ENCODE measurements around the gene NAPEPLD.

The NAPEPLD gene

DNA sequence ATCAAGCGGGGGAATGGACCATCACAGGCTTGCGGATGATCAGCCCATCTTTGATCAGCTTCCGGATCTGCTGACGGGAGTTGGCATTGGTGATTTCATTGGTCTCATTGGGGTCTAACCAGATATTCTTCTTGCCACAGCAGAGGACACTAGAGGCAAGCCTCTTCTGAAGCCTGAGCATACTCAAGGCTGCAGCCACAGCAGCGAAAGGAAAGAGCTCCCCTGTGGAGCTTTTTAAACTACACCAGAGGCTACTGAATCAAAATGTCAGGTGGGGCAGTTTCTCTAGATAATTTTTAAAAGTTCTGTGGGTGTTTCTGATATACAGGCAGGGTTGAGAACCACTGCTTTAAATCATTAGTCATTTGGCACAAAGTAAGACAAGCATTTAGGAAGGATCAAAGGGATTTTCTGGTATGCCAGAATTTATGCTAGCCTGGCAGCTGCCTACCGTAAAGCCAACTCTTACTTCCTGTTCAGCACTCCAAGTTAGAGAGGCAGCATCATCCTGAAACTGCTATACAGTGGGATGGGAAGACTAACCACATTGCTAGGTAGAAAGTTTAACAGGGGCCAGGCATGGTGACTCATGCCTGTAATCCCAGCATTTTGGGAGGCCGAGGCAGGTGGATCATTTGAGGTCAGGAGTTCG, 7.0 kb downstream of the NAPEPLD start:
- Histone ChIP-seq H3K9me3 (ENCODE audit: control insufficient read depth in 2 of 2, low read length in 2 of 2) (no peaks in the 10 kb centered on the region), H3K9ac (ENCODE audit: low read length in 2 of 2) (no peak overlapping the region), H3K27ac (ENCODE audit: low read length) (no peak overlapping the region)

DNA sequence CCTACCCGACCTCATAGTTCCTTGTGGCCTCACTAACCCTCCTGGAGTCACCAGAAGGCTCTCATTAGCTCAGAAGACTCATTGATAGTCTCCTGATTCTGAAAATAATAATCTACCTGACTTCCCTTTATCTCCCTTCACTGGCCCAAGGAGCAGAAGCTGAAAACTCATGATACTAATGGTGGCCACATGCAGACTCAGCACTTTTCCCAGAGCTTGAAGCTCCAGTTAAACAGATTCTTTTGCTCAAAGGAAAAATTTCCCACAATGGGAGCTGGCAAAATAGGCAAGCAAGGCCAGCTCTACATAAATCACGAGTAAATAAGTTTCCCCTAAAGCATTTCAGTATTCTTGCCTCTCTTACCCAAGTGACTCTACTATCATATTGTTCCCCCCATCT, 8.2 kb downstream of the NAPEPLD start:
- Histone ChIP-seq H3K27me3 (ENCODE audit: control insufficient read depth in 1 of 2, insufficient read depth in 2 of 2, low read length in 2 of 2) (no peaks in the 10 kb centered on the region), H3K27ac (ENCODE audit: low read length) (no peak overlapping the region), H3K36me3 (ENCODE audit: control insufficient read depth in 2 of 2, insufficient read depth in 2 of 2, low read length in 2 of 2) (no peaks in the 10 kb centered on the region), H3K4me3 (ENCODE audit: low read length in 2 of 2) (no peak overlapping the region), H3K4me1 (ENCODE audit: control insufficient read depth, insufficient read depth, low read length) (no peaks in the 10 kb centered on the region), H3K9me3 (ENCODE audit: control insufficient read depth in 2 of 2, low read length in 2 of 2) (no peaks in the 10 kb centered on the region), H3K9ac (ENCODE audit: low read length in 2 of 2) (no peak overlapping the region)

More for the DNA sequence above, 7.0 kb downstream of the NAPEPLD start:
- H3K4me1 ChIP-seq (ENCODE audit: control insufficient read depth, insufficient read depth, low read length) = no peaks in the 10 kb centered on the region
- no peaks in the 10 kb centered on the region for H3K36me3 ChIP-seq (ENCODE audit: control insufficient read depth in 2 of 2, insufficient read depth in 2 of 2, low read length in 2 of 2)
- no peak overlapping the region for H3K4me3 ChIP-seq (ENCODE audit: low read length in 2 of 2)
- no peaks in the 10 kb centered on the region for H3K27me3 ChIP-seq (ENCODE audit: control insufficient read depth in 1 of 2, insufficient read depth in 2 of 2, low read length in 2 of 2)

DNA sequence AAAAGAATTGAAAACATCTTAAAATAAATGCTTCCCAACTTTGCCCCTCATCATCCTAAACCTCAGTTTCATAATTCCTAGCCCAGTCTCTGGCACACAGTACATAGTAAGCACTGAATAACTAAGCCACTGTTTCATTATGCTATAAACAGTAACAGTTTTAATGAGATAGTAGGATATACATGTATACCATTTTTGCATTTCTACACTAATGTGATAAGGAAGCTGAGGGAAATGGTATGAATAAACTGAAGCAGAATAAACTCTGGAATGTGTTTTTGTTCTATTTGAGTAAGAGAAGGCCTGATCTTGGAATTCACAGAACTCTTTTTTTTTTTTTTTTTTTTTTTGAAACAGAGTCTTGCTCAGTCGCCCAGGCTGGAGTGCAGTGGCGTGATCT, 8.8 kb downstream of the NAPEPLD start:
- H3K9ac ChIP-seq (ENCODE audit: low read length in 2 of 2) = no peak overlapping the region
- no peaks in the 10 kb centered on the region for H3K4me1 ChIP-seq (ENCODE audit: control insufficient read depth, insufficient read depth, low read length)
- H3K9me3 ChIP-seq (ENCODE audit: control insufficient read depth in 2 of 2, low read length in 2 of 2) = no peaks in the 10 kb centered on the region
- H3K27me3 ChIP-seq (ENCODE audit: control insufficient read depth in 1 of 2, insufficient read depth in 2 of 2, low read length in 2 of 2) = no peaks in the 10 kb centered on the region
- H3K27ac ChIP-seq (ENCODE audit: low read length) = no peak overlapping the region
- no peaks in the 10 kb centered on the region for H3K36me3 ChIP-seq (ENCODE audit: control insufficient read depth in 2 of 2, insufficient read depth in 2 of 2, low read length in 2 of 2)
- no peak overlapping the region for H3K4me3 ChIP-seq (ENCODE audit: low read length in 2 of 2)

DNA sequence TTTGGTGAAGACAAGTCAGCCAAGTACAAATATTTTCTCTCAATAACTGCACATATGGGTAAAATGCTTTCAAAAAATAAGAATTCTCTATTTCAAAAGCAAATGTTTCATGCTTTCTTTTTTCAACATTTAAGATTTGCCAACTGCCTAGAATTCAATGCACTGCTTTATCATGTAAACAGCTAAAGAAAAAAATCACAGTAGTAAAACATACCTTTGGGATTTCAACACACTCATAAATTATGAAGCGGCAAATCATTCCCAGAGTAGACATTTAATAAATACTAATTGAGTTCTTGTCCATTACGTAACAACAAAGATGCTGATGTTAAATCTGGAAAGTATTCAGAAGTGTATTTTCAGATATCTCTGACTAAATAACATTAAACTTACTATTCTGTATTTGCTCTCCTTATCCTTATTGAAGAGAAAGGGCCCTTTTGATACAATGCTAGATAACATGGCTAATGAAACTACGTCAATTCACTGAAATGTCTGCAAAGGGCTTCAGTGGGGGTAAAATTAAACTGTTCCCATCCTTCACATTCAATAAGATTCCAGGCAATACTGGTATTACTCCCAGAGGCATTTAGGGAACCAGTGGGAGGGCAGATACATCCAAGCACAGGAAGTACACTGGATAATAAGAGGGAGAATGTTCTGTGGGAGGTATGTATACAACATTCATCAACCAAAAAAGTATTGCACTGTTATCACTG, 13.9 kb downstream of the NAPEPLD start:
- no peak overlapping the region for H3K4me3 ChIP-seq (ENCODE audit: low read length in 2 of 2)
- H3K9ac ChIP-seq (ENCODE audit: low read length in 2 of 2) = no peak overlapping the region
- H3K36me3 ChIP-seq (ENCODE audit: control insufficient read depth in 2 of 2, insufficient read depth in 2 of 2, low read length in 2 of 2) = no peaks in the 10 kb centered on the region
- H3K4me1 ChIP-seq (ENCODE audit: control insufficient read depth, insufficient read depth, low read length) = no peaks in the 10 kb centered on the region
- no peak overlapping the region for H3K27ac ChIP-seq (ENCODE audit: low read length)
- H3K27me3 ChIP-seq (ENCODE audit: control insufficient read depth in 1 of 2, insufficient read depth in 2 of 2, low read length in 2 of 2) = no peaks in the 10 kb centered on the region
- no peaks in the 10 kb centered on the region for H3K9me3 ChIP-seq (ENCODE audit: control insufficient read depth in 2 of 2, low read length in 2 of 2)

DNA sequence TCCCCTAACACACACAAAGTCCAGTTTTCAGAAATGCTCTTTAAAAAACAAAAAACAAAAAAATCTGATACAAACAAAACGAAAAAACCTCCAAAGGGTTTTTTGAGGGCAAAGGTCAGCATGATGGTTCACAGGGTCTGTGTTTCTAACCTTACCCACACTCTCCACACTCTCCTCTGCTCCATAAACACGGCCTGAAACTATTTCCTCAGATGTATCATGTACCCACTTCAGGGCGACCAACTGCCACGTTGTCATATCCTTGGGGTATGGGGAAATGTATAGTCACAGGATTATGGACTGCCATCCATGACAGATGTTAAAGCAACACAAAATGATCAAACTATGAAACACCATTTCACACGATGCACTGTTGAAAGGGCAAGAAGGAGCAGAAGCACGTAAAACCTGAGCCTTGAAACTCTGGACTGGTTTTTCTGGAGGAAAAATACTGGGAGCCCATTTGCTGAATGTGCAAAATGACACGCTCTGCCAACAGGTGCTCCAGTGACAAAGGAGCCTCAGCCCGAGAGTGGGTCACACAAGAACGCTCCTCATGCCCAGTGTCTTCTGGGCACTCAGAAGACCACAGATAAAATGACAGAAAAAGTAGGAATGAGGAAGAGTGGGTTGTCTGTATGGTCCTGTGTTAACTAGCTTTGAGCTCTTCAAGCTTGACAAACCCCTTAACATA, 15.8 kb downstream of the NAPEPLD start:
- Histone ChIP-seq H3K27me3 (ENCODE audit: control insufficient read depth in 1 of 2, insufficient read depth in 2 of 2, low read length in 2 of 2) (no peaks in the 10 kb centered on the region), H3K9me3 (ENCODE audit: control insufficient read depth in 2 of 2, low read length in 2 of 2) (no peaks in the 10 kb centered on the region), H3K36me3 (ENCODE audit: control insufficient read depth in 2 of 2, insufficient read depth in 2 of 2, low read length in 2 of 2) (peaks cover 2% of the 10 kb centered on the region in 2 donors), H3K27ac (ENCODE audit: low read length) (no peak overlapping the region), H3K4me3 (ENCODE audit: low read length in 2 of 2) (no peak overlapping the region), H3K4me1 (ENCODE audit: control insufficient read depth, insufficient read depth, low read length) (no peaks in the 10 kb centered on the region), H3K9ac (ENCODE audit: low read length in 2 of 2) (no peak overlapping the region)

DNA sequence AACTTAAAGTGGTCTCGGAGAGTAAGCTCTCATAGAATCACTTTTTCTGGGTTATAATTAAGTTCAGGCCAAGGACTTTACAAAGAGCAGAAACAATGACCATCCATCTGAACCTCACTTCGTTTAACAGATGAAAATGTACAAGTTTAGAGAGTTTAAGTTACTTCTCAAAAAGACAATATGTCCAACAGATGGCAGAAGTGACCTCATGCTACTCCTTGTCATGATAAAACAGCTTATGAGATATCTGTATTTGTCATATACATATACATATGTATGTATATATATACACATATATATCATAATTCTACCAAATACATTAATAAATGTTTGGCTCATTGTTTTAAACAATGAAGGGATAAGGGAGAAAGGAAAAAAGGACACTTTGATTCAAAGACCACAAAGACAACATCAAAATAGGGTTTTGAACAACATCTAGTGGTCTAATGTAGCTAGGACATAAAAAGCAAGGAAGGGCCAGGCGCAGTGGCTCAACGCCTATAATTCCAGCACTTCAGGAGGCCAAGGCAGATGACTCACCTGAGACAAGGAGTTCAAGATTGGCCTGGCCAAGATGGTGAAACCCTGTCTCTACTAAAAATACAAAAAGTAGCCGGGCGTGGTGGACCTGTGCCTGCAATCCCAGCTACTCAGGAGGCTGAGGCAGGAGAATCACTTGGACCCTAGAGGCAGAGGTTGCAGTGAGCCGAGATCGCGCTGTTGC, 17.8 kb downstream of the NAPEPLD start:
- no peaks in the 10 kb centered on the region for H3K4me1 ChIP-seq (ENCODE audit: control insufficient read depth, insufficient read depth, low read length)
- H3K27me3 ChIP-seq (ENCODE audit: control insufficient read depth in 1 of 2, insufficient read depth in 2 of 2, low read length in 2 of 2) = no peaks in the 10 kb centered on the region
- H3K9ac ChIP-seq (ENCODE audit: low read length in 2 of 2) = no peak overlapping the region
- H3K4me3 ChIP-seq (ENCODE audit: low read length in 2 of 2) = no peak overlapping the region
- H3K9me3 ChIP-seq (ENCODE audit: control insufficient read depth in 2 of 2, low read length in 2 of 2) = no peaks in the 10 kb centered on the region
- H3K27ac ChIP-seq (ENCODE audit: low read length) = no peak overlapping the region
- peaks cover 5 to 9% of the 10 kb centered on the region in 2 donors for H3K36me3 ChIP-seq (ENCODE audit: control insufficient read depth in 2 of 2, insufficient read depth in 2 of 2, low read length in 2 of 2)

DNA sequence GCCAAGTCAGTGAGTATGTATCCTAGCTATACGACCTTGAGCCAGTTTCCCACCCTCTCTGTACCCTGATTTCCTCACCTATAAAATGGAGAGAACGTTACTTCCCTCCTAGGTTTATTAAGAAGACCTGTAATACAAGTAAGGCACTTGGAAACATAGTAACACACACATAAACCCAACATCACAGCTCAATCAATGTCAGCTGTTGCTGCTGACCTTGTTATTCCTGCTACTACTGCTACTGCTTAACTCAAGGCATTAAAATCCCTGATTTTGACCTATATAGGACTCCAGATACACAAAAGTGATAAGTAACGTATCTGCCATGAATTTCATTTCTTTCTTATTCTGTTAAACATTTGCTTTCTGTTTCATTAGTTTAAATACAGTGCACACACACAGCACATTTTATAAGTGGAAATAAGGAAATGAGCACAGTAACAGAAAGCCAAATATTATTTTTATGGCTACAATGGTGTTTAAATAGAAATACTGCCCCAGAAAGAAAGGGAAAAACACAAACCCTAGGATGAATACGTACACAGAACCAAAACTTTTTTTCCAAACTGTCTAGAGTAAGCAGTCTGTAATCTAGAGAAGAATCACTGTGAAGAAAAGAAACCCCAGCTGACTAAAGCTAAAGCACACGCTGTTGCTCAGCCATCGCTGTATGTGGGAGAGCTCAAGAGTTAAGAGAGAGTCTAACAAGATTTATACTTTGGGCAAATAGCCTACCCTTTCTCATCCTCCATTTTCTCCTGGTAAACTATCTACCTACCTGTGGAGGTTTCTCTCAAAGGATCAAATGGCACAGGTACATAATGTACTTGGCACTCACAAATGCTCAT, 19.0 kb downstream of the NAPEPLD start:
- Histone ChIP-seq H3K9me3 (ENCODE audit: control insufficient read depth in 2 of 2, low read length in 2 of 2) (no peaks in the 10 kb centered on the region), H3K4me3 (ENCODE audit: low read length in 2 of 2) (no peak overlapping the region), H3K36me3 (ENCODE audit: control insufficient read depth in 2 of 2, insufficient read depth in 2 of 2, low read length in 2 of 2) (peaks cover 5 to 9% of the 10 kb centered on the region in 2 donors), H3K4me1 (ENCODE audit: control insufficient read depth, insufficient read depth, low read length) (no peaks in the 10 kb centered on the region), H3K27me3 (ENCODE audit: control insufficient read depth in 1 of 2, insufficient read depth in 2 of 2, low read length in 2 of 2) (no peaks in the 10 kb centered on the region), H3K9ac (ENCODE audit: low read length in 2 of 2) (no peak overlapping the region), H3K27ac (ENCODE audit: low read length) (no peak overlapping the region)

DNA sequence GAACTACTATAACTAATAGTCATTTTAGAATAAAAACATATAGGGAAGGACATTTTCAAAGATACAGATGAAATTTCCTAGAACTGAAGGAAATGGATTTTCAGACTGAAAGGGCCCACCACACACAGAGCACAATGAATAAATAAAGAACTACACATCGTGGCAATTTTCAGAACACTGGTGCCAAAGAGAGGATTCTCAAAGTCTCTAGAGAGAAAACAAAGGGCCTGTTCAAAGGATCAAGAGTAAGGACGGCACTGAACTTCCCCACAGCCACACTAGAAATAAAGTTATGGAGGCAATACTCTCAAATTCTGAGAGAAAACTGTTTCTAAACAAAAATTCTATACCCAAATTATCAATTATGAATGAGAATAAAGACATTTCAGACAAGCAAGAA, 21.9 kb downstream of the NAPEPLD start:
- Histone ChIP-seq H3K36me3 (ENCODE audit: control insufficient read depth in 2 of 2, insufficient read depth in 2 of 2, low read length in 2 of 2) (peaks cover 10 to 13% of the 10 kb centered on the region in 2 donors), H3K27me3 (ENCODE audit: control insufficient read depth in 1 of 2, insufficient read depth in 2 of 2, low read length in 2 of 2) (no peaks in the 10 kb centered on the region), H3K9ac (ENCODE audit: low read length in 2 of 2) (no peak overlapping the region), H3K4me1 (ENCODE audit: control insufficient read depth, insufficient read depth, low read length) (no peaks in the 10 kb centered on the region), H3K27ac (ENCODE audit: low read length) (no peak overlapping the region), H3K4me3 (ENCODE audit: low read length in 2 of 2) (no peak overlapping the region), H3K9me3 (ENCODE audit: control insufficient read depth in 2 of 2, low read length in 2 of 2) (no peaks in the 10 kb centered on the region)

DNA sequence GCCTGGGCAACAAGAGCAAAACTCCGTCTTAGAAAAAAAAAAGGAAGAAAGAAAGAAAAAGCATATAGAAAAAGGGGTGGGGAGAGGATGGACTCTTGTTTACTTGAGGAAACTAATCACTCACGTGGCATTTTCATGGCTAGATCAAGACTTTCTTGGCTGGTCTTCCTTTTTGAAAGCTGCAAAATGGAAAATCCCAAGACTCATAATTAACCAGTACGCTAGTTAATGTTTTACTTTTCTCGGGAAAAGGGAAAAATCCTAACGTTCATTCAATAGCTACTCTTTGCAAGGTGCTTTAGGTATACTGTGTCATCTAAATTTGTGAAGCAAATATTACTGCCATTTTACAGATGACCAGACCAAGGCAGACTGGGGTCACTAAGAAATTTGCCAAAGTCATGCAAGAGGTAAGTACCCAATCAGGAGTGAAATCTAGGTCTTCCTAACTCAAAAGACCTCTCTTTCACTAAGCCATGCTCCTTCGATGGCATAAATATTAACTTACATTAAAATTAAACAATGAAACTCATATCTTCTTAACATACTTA, 24.4 kb downstream of the NAPEPLD start:
- peaks cover 16 to 23% of the 10 kb centered on the region in 2 donors for H3K36me3 ChIP-seq (ENCODE audit: control insufficient read depth in 2 of 2, insufficient read depth in 2 of 2, low read length in 2 of 2)

DNA sequence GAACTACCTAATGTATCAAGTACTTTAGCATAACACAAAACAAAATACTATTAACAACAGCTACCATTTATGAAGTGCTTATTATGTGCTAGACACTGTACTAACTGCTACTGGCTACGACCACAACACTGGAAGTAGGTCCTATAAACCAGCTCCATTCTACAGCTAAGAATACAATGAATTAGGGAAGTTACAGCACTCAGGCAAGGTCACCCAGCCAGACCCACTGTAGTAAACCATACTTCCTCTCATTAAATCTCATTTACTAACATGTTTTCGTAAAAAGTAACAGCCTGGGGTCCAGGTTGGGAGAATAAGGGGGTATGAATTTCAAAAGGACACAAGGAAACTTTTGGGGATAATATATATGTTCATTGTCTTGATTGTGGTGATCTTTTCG, 25.4 kb downstream of the NAPEPLD start:
- Histone ChIP-seq H3K9ac (ENCODE audit: low read length in 2 of 2) (no peak overlapping the region), H3K27me3 (ENCODE audit: control insufficient read depth in 1 of 2, insufficient read depth in 2 of 2, low read length in 2 of 2) (no peaks in the 10 kb centered on the region), H3K9me3 (ENCODE audit: control insufficient read depth in 2 of 2, low read length in 2 of 2) (no peaks in the 10 kb centered on the region), H3K4me3 (ENCODE audit: low read length in 2 of 2) (no peak overlapping the region), H3K36me3 (ENCODE audit: control insufficient read depth in 2 of 2, insufficient read depth in 2 of 2, low read length in 2 of 2) (peaks cover 16 to 25% of the 10 kb centered on the region in 2 donors), H3K27ac (ENCODE audit: low read length) (no peak overlapping the region), H3K4me1 (ENCODE audit: control insufficient read depth, insufficient read depth, low read length) (no peaks in the 10 kb centered on the region)

More for the DNA sequence above, 24.4 kb downstream of the NAPEPLD start:
- Histone ChIP-seq H3K4me3 (ENCODE audit: low read length in 2 of 2) (no peak overlapping the region), H3K27me3 (ENCODE audit: control insufficient read depth in 1 of 2, insufficient read depth in 2 of 2, low read length in 2 of 2) (no peaks in the 10 kb centered on the region), H3K27ac (ENCODE audit: low read length) (no peak overlapping the region), H3K9ac (ENCODE audit: low read length in 2 of 2) (no peak overlapping the region), H3K4me1 (ENCODE audit: control insufficient read depth, insufficient read depth, low read length) (no peaks in the 10 kb centered on the region), H3K9me3 (ENCODE audit: control insufficient read depth in 2 of 2, low read length in 2 of 2) (no peaks in the 10 kb centered on the region)

Measured in stomach smooth muscle (tissue), 2 donors.